GM23338 (cell line): Measurements from ENCODE around the gene UBE2QL1. TPM values are rescaled to one million over a fixed set of nuclear protein-coding genes. Genes with fewer than 3 reads are reported as not detected.

Experiments used
- ATAC-seq: fragments of 200-7000 bp; cut with Tn5 transposase; 3 replicates; pipeline ENCODE4 v1.9.1; 2020
- DNase-seq: peaks from one replicate; pipeline ENCODE4 v3.0.0-alpha.2; 2015; ENCODE audit warnings: low spot score
- H2AFZ ChIP-seq: fragments of 200-600 bp; sonication (generic); 2 replicates; pipeline ENCODE4 v1.8.0; 2016; ENCODE audit warnings: antibody characterized with exemption, mild to moderate bottlenecking, moderate library complexity
- H3F3A ChIP-seq: fragments of 200-600 bp; sonication (generic); replicated peaks from 2 replicates; pipeline ENCODE4 v1.8.0; 2017; ENCODE audit warnings: antibody characterized with exemption, mixed run types, low read depth
- H3K27ac ChIP-seq: fragments of 200-600 bp; sonication (generic); 2 replicates; pipeline ENCODE4 v1.6.1; 2016; ENCODE audit warnings: low read depth
- H3K27me3 ChIP-seq: fragments of 200-600 bp; sonication (generic); 2 replicates; pipeline ENCODE4 v1.8.0; 2016; ENCODE audit warnings: mild to moderate bottlenecking, mixed run types, moderate library complexity; ENCODE audit not compliant: insufficient read depth
- H3K36me3 ChIP-seq: fragments of 200-600 bp; sonication (generic); 2 replicates; pipeline ENCODE4 v1.8.0; 2016; ENCODE audit warnings: mild to moderate bottlenecking; ENCODE audit not compliant: insufficient read depth
- H3K4me1 ChIP-seq: fragments of 200-600 bp; sonication (generic); 2 replicates; pipeline ENCODE4 v1.8.0; 2016; ENCODE audit warnings: mild to moderate bottlenecking, moderate library complexity; ENCODE audit not compliant: insufficient read depth
- H3K4me2 ChIP-seq: fragments of 200-600 bp; sonication (generic); 2 replicates; pipeline ENCODE4 v1.7.1; 2017; ENCODE audit warnings: mixed run types
- H3K4me3 ChIP-seq: fragments of 200-600 bp; sonication (generic); 2 replicates; pipeline ENCODE4 v1.6.1; 2016; ENCODE audit warnings: mixed run types
- H3K79me2 ChIP-seq: fragments of 200-600 bp; sonication (generic); replicated peaks from 2 replicates; pipeline ENCODE4 v1.8.0; 2017; ENCODE audit warnings: mild to moderate bottlenecking; ENCODE audit not compliant: insufficient read depth
- H3K9me2 ChIP-seq: fragments of 200-600 bp; sonication (generic); 2 replicates; pipeline ENCODE4 v1.8.0; 2017; ENCODE audit not compliant: insufficient read depth
- H4K20me1 ChIP-seq: fragments of 200-600 bp; sonication (generic); replicated peaks from 2 replicates; pipeline ENCODE4 v1.8.0; 2017; ENCODE audit warnings: mild to moderate bottlenecking; ENCODE audit not compliant: insufficient read depth
- H3K27ac Mint-ChIP-seq: 2 replicates; pipeline ENCODE4 v1.8.0; 2020; ENCODE audit warnings: inconsistent platforms, mild to moderate bottlenecking, moderate library complexity, mixed read lengths
- H3K27me3 Mint-ChIP-seq: 3 replicates; pipeline ENCODE4 v1.8.0; 2022; ENCODE audit warnings: low read depth, mild to moderate bottlenecking, moderate library complexity, mixed read lengths, inconsistent platforms; ENCODE audit not compliant: insufficient read depth, poor library complexity
- H3K36me3 Mint-ChIP-seq: 3 replicates; pipeline ENCODE4 v1.8.0; 2021; ENCODE audit warnings: low read depth, mild to moderate bottlenecking, inconsistent platforms, moderate library complexity, mixed read lengths
- H3K4me1 Mint-ChIP-seq: 3 replicates; pipeline ENCODE4 v1.8.0; 2020; ENCODE audit warnings: mild to moderate bottlenecking, inconsistent platforms, mixed read lengths
- H3K4me3 Mint-ChIP-seq: 3 replicates; pipeline ENCODE4 v1.8.0; 2021; ENCODE audit warnings: moderate library complexity, mild to moderate bottlenecking, inconsistent platforms, mixed read lengths
- H3K9me3 Mint-ChIP-seq: 3 replicates; pipeline ENCODE4 v1.8.0; 2020; ENCODE audit warnings: moderate library complexity, mild to moderate bottlenecking, inconsistent platforms, mixed read lengths
- CREB1 ChIP-seq: fragments of 250-450 bp; sonication (Bioruptor Pico); IDR thresholded peaks from 2 replicates; pipeline ENCODE4 v1.5.0; 2020; ENCODE audit warnings: low read depth, mild to moderate bottlenecking, moderate library complexity
- CTCF ChIP-seq, 2 experiments: fragments of 200-600 bp in 1 of 2; sonication (generic) in 1 of 2; conservative IDR thresholded peaks; 2 replicates each; pipeline versions ENCODE4 v1.5.1 to v1.6.1; 2016 to 2017; ENCODE audit warnings: antibody characterized with exemption in 2 of 2, low read depth in 2 of 2, mild to moderate bottlenecking in 2 of 2, moderate library complexity in 1 of 2
- EZH2 ChIP-seq: fragments of 200-600 bp; sonication (generic); IDR thresholded peaks from one replicate; pipeline ENCODE4 v1.8.0; 2017; ENCODE audit warnings: antibody characterized with exemption, mild to moderate bottlenecking, low read depth; ENCODE audit not compliant: unreplicated experiment
- JUNB ChIP-seq: IDR thresholded peaks from one replicate; pipeline ENCODE4 v1.6.1; 2016; ENCODE audit warnings: antibody characterized with exemption; ENCODE audit not compliant: unreplicated experiment
- NANOG ChIP-seq: IDR thresholded peaks from 2 replicates; pipeline ENCODE4 v1.6.1; 2016; ENCODE audit warnings: antibody characterized with exemption, borderline replicate concordance
- POLR2AphosphoS5 ChIP-seq: IDR thresholded peaks from 2 replicates; pipeline ENCODE4 v1.6.1; 2016; ENCODE audit warnings: antibody characterized with exemption, low read depth
- REST ChIP-seq: IDR thresholded peaks from one replicate; pipeline ENCODE4 v1.6.1; 2018; ENCODE audit warnings: antibody characterized with exemption; ENCODE audit not compliant: unreplicated experiment
- STAT1 ChIP-seq: IDR thresholded peaks from one replicate; pipeline ENCODE4 v1.6.1; 2016; ENCODE audit warnings: antibody characterized with exemption; ENCODE audit not compliant: unreplicated experiment
- ZNF114 ChIP-seq: fragments of 250-450 bp; sonication (Bioruptor Pico); IDR thresholded peaks from 2 replicates; pipeline ENCODE4 v1.5.0; 2020; ENCODE audit warnings: mild to moderate bottlenecking, moderate library complexity
- polyA plus RNA-seq: library from polyadenylated mRNA; unstranded; fragments of >200 nt; fragmentation: Nextera tagmentation; extraction: Ambion mirVana; gene quantifications from 2 replicates; pipeline ENCODE4 v1.2.1, GENCODE V29; 2016
- total RNA-seq: library from RNA; depleted of rRNA; stranded (reverse); fragments of >200 nt; shearing (Covaris generic); gene quantifications from 2 replicates; pipeline ENCODE4 v1.2.3, GENCODE V29; 2014

UBE2QL1 gene
- total and polyA plus RNA-seq, 2 experiments from 2014 or later: 0.40 to 0.83 TPM

GRCh38 chr5:6480133-6481051 is 31.7 kb downstream of the UBE2QL1 start:
- Mint-ChIP-seq H3K27ac (no peak overlapping the region), H3K36me3 (no peaks in the 10 kb centered on the region), H3K27me3 (peaks cover 11% of the 10 kb centered on the region), H3K9me3 (no peaks in the 10 kb centered on the region), H3K4me1 (peaks cover 10% of the 10 kb centered on the region), H3K4me3 (no peak overlapping the region)
- H3K4me2 ChIP-seq: no peak overlapping the region
- H3K27ac ChIP-seq: no peak overlapping the region
- H4K20me1 ChIP-seq: no peaks in the 10 kb centered on the region
- H3K9me2 ChIP-seq: no peaks in the 10 kb centered on the region
- TF ChIP-seq CTCF (conservative IDR thresholded peaks at IDR 0.05; ENCODE audit: low read depth in 2 of 2) (peak; percentile 26 to 37), POLR2AphosphoS5 (no peak)
- H3F3A ChIP-seq: no peaks in the 10 kb centered on the region
- H3K79me2 ChIP-seq: no peaks in the 10 kb centered on the region
- H2AFZ ChIP-seq: no peak overlapping the region
- H3K27me3 ChIP-seq: no peaks in the 10 kb centered on the region
- no peak overlapping the region for H3K4me3 ChIP-seq
- no peaks in the 10 kb centered on the region for H3K36me3 ChIP-seq
- peak; percentile 28 for ATAC-seq
- peak; percentile 40 for DNase-seq
- peaks cover 6% of the 10 kb centered on the region; the same call in 1 of the 2 replicates for H3K4me1 ChIP-seq

GRCh38 chr5:6482735-6483134 is 34.1 kb downstream of the UBE2QL1 start:
- Mint-ChIP-seq H3K27me3 (peaks cover 14% of the 10 kb centered on the region), H3K27ac (no peak overlapping the region), H3K4me3 (no peak overlapping the region), H3K4me1 (no peaks in the 10 kb centered on the region), H3K9me3 (no peaks in the 10 kb centered on the region), H3K36me3 (no peaks in the 10 kb centered on the region)
- TF ChIP-seq NANOG (no peak), ZNF114 (CRISPR knock-in tag) (no peak), CREB1 (no peak), CTCF (conservative IDR thresholded peaks at IDR 0.05; ENCODE audit: low read depth in 2 of 2) (no peak), JUNB (no peak), STAT1 (no peak), REST (no peak), EZH2 (no peak)
- H3F3A ChIP-seq: no peaks in the 10 kb centered on the region
- H3K4me1 ChIP-seq: no peaks in the 10 kb centered on the region
- H3K27me3 ChIP-seq: no peaks in the 10 kb centered on the region
- DNase-seq (no peak), ATAC-seq (no peak)
- no peak overlapping the region for H3K4me2 ChIP-seq
- no peaks in the 10 kb centered on the region for H3K79me2 ChIP-seq
- no peak overlapping the region for H3K27ac ChIP-seq
- no peaks in the 10 kb centered on the region for H3K9me2 ChIP-seq
- H4K20me1 ChIP-seq: no peaks in the 10 kb centered on the region
- H2AFZ ChIP-seq: no peak overlapping the region
- H3K4me3 ChIP-seq: no peak overlapping the region
- H3K36me3 ChIP-seq: no peaks in the 10 kb centered on the region
